HG03064 (cell line): ENCODE measurements around the gene MOV10.
"Not testable (repeated sequence)": the region's sequence is repeated elsewhere in the genome, so short reads cannot be mapped to it uniquely, and the experiment has no call there.

Source experiments
- ATAC-seq: cut with Tn5 transposase; IDR thresholded peaks from one replicate; pipeline ENCODE4 v1.9.1; 2021; ENCODE audit warnings: low read depth; ENCODE audit not compliant: unreplicated experiment

Gene MOV10

GRCh38 chr1:112728306-112728971 is 54.0 kb downstream of the MOV10 start:
- not testable (repeated sequence) for ATAC-seq

- not testable (repeated sequence) for ATAC-seq
Measured at GRCh38 chr1:112729011-112729410, 54.6 kb downstream of the MOV10 start.

- ATAC-seq: no peak
Measured at GRCh38 chr1:112729909-112730308, 55.5 kb downstream of the MOV10 start.

GRCh38 chr1:112731451-112731850 is 57.0 kb downstream of the MOV10 start:
- ATAC-seq: no peak

- no peak for ATAC-seq
Measured at GRCh38 chr1:112735752-112736151, 61.3 kb downstream of the MOV10 start.

- ATAC-seq: no peak
Measured at GRCh38 chr1:112737573-112737972, 63.1 kb downstream of the MOV10 start.

GRCh38 chr1:112743174-112744008 is 68.9 kb downstream of the MOV10 start:
- ATAC-seq: no peak

GRCh38 chr1:112744009-112744578 is 69.6 kb downstream of the MOV10 start:
- no peak for ATAC-seq

GRCh38 chr1:112748396-112748795 is 73.9 kb downstream of the MOV10 start:
- no peak for ATAC-seq
